Frontal cortex (tissue), 4 donors: ENCODE data around the gene TRPC1. TPM values are rescaled to one million over a fixed set of nuclear protein-coding genes. Genes with fewer than 3 reads are reported as not detected.
A peak's percentile ranks its signal among the peaks of the same experiment; 100 is the strongest.
"Not testable (repeated sequence)": the region's sequence is repeated elsewhere in the genome, so short reads cannot be mapped to it uniquely, and the experiment has no call there.

ENCODE experiments used
- DNase-seq, 2 donors: peaks; one replicate each; pipeline ENCODE4 v3.0.0; 2012; ENCODE audit warnings: low spot score in 2 of 2
- FAIRE-seq: peaks from 2 replicates; lab custom pipeline; 2012; peaks lifted over from hg19 to GRCh38; lab: Jason Lieb, UNC
- total RNA-seq: library from RNA; depleted of rRNA; stranded (reverse); fragments of >200 nt; gene quantifications from one replicate; pipeline ENCODE4 v1.2.3, GENCODE V29; 2014
- donor health status: control.
- donor health status: control.
- donor health status: control.

TRPC1 gene
- 161 TPM for total RNA-seq

- DNase-seq (peak; percentile 91 to 93), FAIRE-seq (no peak)
Observed at GRCh38 chr3:142723968-142724681, at the start of gene TRPC1. TRPC1 (plus strand) TSS chr3:142724034; CDS start chr3:142724560, 526 bp downstream.

GRCh38 chr3:142676151-142676550 is 47.7 kb upstream of the TRPC1 start:
- DNase-seq (no peak), FAIRE-seq (no peak)

GRCh38 chr3:142680710-142681109 is 43.1 kb upstream of the TRPC1 start:
- FAIRE-seq (no peak), DNase-seq (no peak)

- DNase-seq = no peak
- FAIRE-seq = no peak
Observed at GRCh38 chr3:142690613-142691012, 33.2 kb upstream of the TRPC1 start.

GRCh38 chr3:142691527-142691926 is 32.3 kb upstream of the TRPC1 start:
- DNase-seq (no peak), FAIRE-seq (no peak)

- FAIRE-seq = no peak
- no peak for DNase-seq
Observed at GRCh38 chr3:142693136-142693853, 30.5 kb upstream of the TRPC1 start.

GRCh38 chr3:142694225-142694624 is 29.6 kb upstream of the TRPC1 start:
- DNase-seq = no peak
- no peak for FAIRE-seq

- DNase-seq (no peak), FAIRE-seq (no peak)
Observed at GRCh38 chr3:142705198-142705597, 18.6 kb upstream of the TRPC1 start.

GRCh38 chr3:142706321-142707127 is 17.3 kb upstream of the TRPC1 start:
- no peak for FAIRE-seq
- no peak for DNase-seq

GRCh38 chr3:142709207-142709606 is 14.6 kb upstream of the TRPC1 start:
- no peak for FAIRE-seq
- no peak for DNase-seq

- not testable (repeated sequence) for DNase-seq, FAIRE-seq
Observed at GRCh38 chr3:142714882-142715281, 9.0 kb upstream of the TRPC1 start.

GRCh38 chr3:142716102-142716501 is 7.7 kb upstream of the TRPC1 start:
- no peak for DNase-seq
- FAIRE-seq = no peak

- no peak for DNase-seq
- FAIRE-seq = no peak
Observed at GRCh38 chr3:142723665-142723967, 218 bp upstream of the TRPC1 start.

GRCh38 chr3:142724682-142725356 is 985 bp downstream of the TRPC1 start:
- DNase-seq (peak in 1 of 2 donors; percentile 28), FAIRE-seq (no peak)

GRCh38 chr3:142725357-142725739 is 1.5 kb downstream of the TRPC1 start:
- FAIRE-seq = no peak
- DNase-seq = no peak

- no peak for FAIRE-seq
- no peak for DNase-seq
Observed at GRCh38 chr3:142726017-142726416, 2.2 kb downstream of the TRPC1 start.

- DNase-seq (no peak), FAIRE-seq (no peak)
Observed at GRCh38 chr3:142732066-142732465, 8.2 kb downstream of the TRPC1 start.

GRCh38 chr3:142734834-142735233 is 11.0 kb downstream of the TRPC1 start:
- DNase-seq (no peak), FAIRE-seq (no peak)

GRCh38 chr3:142735462-142735861 is 11.6 kb downstream of the TRPC1 start:
- no peak for DNase-seq
- FAIRE-seq = no peak

- FAIRE-seq (no peak), DNase-seq (no peak)
Observed at GRCh38 chr3:142738396-142738795, 14.6 kb downstream of the TRPC1 start.
